ENCODE data around the gene OGFR. TPM values are rescaled to one million over a fixed set of nuclear protein-coding genes. Genes with fewer than 3 reads are reported as not detected.
A peak's percentile ranks its signal among the peaks of the same experiment; 100 is the strongest.

The OGFR gene
- total RNA-seq, 1 donor, result 33.7 TPM

DNA sequence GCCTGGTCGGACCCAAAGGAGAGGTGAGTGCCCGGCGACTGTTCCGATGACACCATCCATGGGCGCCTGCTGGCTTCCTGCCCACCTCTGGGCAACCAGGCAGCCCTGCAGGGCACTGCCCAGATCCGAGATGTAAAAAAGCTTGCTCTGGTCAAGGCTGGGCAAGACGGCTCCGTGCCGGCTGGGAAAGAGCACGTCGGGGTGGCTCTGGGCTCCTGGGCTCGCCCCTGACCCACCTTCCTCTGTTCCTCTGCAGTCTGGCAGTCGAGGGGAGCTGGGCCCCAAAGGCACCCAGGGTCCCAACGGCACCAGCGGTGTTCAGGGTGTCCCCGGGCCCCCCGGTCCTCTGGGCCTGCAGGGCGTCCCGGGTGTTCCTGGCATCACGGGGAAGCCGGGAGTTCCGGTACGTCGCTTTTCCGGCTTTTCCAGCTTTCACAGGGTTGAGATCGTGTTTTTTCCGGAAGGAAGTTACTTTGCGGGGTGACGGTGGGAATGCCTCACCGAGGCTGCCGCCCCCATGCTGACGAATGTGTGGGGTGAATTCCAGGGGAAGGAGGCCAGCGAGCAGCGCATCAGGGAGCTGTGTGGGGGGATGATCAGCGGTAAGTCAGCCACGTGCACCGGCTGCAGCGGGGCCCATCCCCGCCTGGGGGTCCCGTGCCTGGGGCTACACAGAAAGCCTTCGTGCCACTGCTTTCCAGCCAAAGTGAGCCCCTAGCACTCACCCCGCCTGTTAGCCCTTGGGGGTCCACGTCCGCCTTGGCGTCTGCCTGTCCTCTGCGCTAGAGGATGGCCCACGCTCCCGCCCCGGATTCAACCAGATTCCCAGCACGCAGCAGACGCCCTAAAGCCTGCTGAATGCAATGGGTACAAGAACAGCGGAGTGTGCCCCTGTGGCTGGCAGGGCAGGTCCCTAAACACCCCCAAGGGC, 31.6 kb downstream of the OGFR start:
- H3K4me3 ChIP-seq (ENCODE audit: low read depth, low read length), result no peak overlapping the region
- DNase-seq (ENCODE audit: low read depth), result no peak
- no peak for TF ChIP-seq CTCF (IDR thresholded peaks at IDR 0.05; ENCODE audit: insufficient read depth, low read depth, low read length)

GRCh38 chr20:62836967-62837490, 32.4 kb downstream of the OGFR start:
- DNase-seq (ENCODE audit: low read depth), result no peak
- TF ChIP-seq CTCF (IDR thresholded peaks at IDR 0.05; ENCODE audit: insufficient read depth, low read depth, low read length), result no peak
- H3K4me3 ChIP-seq (ENCODE audit: low read depth, low read length), result no peak overlapping the region

GRCh38 chr20:62837790-62838127, 33.1 kb downstream of the OGFR start:
- DNase-seq (ENCODE audit: low read depth), result no peak
- no peak overlapping the region for H3K4me3 ChIP-seq (ENCODE audit: low read depth, low read length)
- TF ChIP-seq CTCF (IDR thresholded peaks at IDR 0.05; ENCODE audit: insufficient read depth, low read depth, low read length), result no peak

DNA sequence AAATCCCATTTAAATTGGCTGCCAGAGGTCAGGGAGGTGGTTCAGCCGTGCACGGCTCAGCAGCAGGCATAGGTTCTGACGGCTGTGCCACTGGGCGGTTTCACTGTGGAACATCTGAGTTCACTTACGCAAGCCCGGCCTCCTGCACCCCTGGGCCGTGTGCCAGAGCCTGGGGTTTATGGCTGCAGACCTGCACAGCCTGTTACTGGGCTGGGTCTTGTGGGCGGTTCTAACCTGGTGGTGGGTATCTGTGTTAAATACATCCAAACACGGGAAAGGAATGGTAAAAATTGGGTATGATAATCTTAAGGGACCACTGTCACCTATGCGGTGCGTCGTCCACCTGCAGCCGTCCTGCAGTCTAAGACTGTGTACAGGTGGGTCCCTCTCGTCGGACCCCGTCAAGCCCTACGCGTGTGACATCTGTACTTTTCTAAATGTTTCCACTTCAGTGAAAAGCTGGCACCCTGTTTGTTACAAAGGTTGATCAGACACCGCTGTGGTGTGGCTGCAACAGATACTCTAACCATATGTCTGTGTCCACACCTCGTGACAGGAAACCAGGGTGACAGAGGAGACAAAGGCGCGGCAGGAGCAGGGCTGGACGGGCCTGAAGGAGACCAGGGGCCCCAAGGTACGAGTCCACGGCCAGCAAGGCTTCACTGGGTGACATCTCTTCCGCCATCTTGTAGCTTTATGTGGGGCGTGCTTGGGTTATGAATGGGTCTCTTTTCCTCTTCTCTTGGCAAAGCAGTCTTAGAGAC, 33.7 kb downstream of the OGFR start:
- no peak overlapping the region for H3K4me3 ChIP-seq (ENCODE audit: low read depth, low read length)
- peak; percentile 88 for DNase-seq (ENCODE audit: low read depth)
- TF ChIP-seq CTCF (IDR thresholded peaks at IDR 0.05; ENCODE audit: insufficient read depth, low read depth, low read length), result no peak

DNA sequence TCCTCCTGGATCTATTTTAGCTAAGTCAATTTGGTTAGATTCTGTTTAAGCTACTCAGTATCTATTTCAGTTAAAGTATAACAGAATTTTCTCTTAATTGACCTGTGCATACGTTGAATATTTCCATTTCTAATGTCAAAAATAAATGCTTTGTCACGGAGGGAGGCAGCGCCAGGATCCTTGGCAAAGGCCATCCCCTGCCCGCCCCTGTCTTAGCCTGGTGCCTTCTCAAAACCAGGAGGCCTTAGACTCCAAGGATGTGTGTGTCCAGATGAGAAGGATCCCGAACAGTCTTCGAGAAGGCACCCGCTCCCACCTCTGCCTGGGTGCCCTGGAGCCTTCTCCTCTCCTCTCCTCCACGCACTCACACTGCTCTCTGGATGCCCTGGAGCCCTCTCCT, 34.6 kb downstream of the OGFR start:
- DNase-seq (ENCODE audit: low read depth), result no peak

GRCh38 chr20:62839816-62840215, 35.2 kb downstream of the OGFR start:
- no peak for DNase-seq (ENCODE audit: low read depth)
- TF ChIP-seq CTCF (IDR thresholded peaks at IDR 0.05; ENCODE audit: insufficient read depth, low read depth, low read length), result no peak
- H3K4me3 ChIP-seq (ENCODE audit: low read depth, low read length), result no peak overlapping the region

More for the DNA sequence above, 34.6 kb downstream of the OGFR start:
- no peak for TF ChIP-seq CTCF (IDR thresholded peaks at IDR 0.05; ENCODE audit: insufficient read depth, low read depth, low read length)
- no peak overlapping the region for H3K4me3 ChIP-seq (ENCODE audit: low read depth, low read length)
